Muscle layer of duodenum (tissue), 2 donors: ENCODE results near the gene GCNT2.

Experiments used
- H3K27ac ChIP-seq: one replicate; pipeline ENCODE4 v1.7.0; 2013; ENCODE audit warnings: mild to moderate bottlenecking, low read length
- H3K27me3 ChIP-seq: one replicate; pipeline ENCODE4 v1.7.0; 2013; ENCODE audit warnings: low read depth, mild to moderate bottlenecking, control low read depth, low read length
- H3K36me3 ChIP-seq, 2 donors: one replicate each; pipeline ENCODE4 v1.7.0; 2013; ENCODE audit warnings: low read length in 2 of 2, control low read depth in 1 of 2, mild to moderate bottlenecking in 1 of 2; ENCODE audit not compliant: insufficient read depth in 2 of 2, control insufficient read depth in 1 of 2
- H3K4me1 ChIP-seq, 2 donors: one replicate each; pipeline ENCODE4 v1.7.0; 2013; ENCODE audit warnings: low read length in 2 of 2, mild to moderate bottlenecking in 2 of 2, control low read depth in 1 of 2, moderate library complexity in 1 of 2; ENCODE audit not compliant: insufficient read depth in 2 of 2, control insufficient read depth in 1 of 2
- H3K4me3 ChIP-seq, 2 donors: one replicate each; pipeline ENCODE4 v1.7.0; 2013; ENCODE audit warnings: low read length in 2 of 2, low read depth in 1 of 2, mild to moderate bottlenecking in 1 of 2
- H3K9me3 ChIP-seq, 2 donors: one replicate each; pipeline ENCODE4 v1.7.0; 2013; ENCODE audit warnings: low read length in 2 of 2, control low read depth in 1 of 2, mild to moderate bottlenecking in 1 of 2; ENCODE audit not compliant: control insufficient read depth in 1 of 2
- donor health status: healthy.

Gene GCNT2

DNA sequence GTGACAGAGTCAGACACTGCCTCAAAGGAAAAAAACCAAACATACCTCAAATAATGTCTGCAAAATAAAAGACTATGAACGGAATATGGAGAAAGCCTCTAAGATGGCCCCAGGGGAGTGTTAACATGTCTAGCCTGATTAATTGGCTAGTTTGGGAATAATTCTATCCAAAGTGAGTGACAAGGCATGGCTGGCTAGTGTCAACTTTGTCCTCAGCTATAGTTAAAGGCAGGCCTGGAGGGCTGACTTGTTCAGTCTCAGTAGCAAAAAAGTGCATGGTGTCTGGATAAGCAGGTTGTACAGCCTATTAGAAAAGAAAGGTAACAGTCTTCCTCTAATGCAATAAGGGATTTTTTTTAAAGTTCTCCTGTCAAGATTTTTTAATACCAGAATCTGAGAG lies 32.7 kb downstream of the GCNT2 start:
- Histone ChIP-seq H3K36me3 (no peaks in the 10 kb centered on the region), H3K27me3 (no peaks in the 10 kb centered on the region), H3K9me3 (no peaks in the 10 kb centered on the region), H3K4me3 (no peak overlapping the region), H3K4me1 (peaks cover 3 to 13% of the 10 kb centered on the region in 2 donors), H3K27ac (peak overlapping the region; percentile 50)

DNA sequence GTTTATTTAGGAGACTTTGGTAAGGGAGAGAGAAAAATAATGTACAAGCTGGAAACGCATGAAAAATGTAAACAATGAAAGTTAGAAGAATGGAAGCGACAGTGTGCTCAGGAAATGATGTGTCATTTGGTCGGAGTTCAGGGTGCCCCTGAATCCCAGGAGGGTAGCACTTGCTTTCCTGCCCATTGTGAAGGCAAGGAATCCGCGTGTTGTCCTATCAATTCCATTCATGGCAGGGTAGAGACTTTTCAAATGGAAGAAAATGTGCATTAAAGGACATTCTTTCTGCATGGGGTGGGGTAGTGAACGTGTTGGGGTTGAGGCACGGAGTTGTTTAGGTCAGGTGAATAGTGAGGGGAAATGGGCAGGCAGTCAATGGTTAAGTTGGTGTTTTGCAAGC lies 33.7 kb downstream of the GCNT2 start:
- Histone ChIP-seq H3K4me1 (peaks cover 3 to 22% of the 10 kb centered on the region in 2 donors), H3K27me3 (no peaks in the 10 kb centered on the region), H3K27ac (peak overlapping the region; percentile 50), H3K9me3 (no peaks in the 10 kb centered on the region), H3K36me3 (no peaks in the 10 kb centered on the region), H3K4me3 (peak overlapping the region in 1 of 2 donors; percentile 53)

DNA sequence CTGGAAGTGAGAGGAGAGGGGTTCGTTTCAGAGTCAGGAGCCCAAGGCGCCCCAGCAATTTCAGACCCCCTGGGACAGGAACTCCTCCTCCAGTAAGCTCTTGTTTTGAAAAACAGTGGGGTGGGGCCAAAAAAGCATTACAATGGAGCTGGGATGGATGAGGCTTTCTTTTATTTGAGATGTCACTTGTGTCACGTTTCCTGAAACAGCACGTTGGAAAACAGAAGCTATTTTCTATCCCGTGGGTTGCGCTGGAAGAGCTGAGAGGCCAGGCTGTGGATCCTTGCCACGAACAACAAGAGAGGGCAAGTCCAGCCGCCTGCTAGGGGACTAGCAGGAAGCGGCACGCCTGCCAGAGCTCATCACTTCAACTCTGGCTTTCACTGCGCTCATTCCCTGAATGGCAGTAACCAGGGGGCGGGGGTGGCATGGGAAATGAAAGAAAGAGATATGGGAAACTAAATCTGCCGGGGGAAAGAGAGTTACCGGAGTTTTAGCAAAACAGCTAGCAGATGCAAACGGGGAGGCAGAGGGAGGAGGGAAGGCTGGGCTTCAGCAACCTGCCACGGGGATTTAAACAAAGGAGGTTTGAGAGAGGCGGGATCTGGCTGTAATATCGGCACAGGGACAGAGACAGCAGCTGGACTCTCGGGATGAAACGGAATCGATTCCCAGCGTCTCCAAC lies 34.6 kb downstream of the GCNT2 start:
- Histone ChIP-seq H3K4me3 (peak overlapping the region; percentile 53 to 72), H3K27me3 (no peaks in the 10 kb centered on the region), H3K27ac (peak overlapping the region; percentile 50), H3K9me3 (no peaks in the 10 kb centered on the region), H3K36me3 (no peaks in the 10 kb centered on the region), H3K4me1 (peaks cover 3 to 22% of the 10 kb centered on the region in 2 donors)

DNA sequence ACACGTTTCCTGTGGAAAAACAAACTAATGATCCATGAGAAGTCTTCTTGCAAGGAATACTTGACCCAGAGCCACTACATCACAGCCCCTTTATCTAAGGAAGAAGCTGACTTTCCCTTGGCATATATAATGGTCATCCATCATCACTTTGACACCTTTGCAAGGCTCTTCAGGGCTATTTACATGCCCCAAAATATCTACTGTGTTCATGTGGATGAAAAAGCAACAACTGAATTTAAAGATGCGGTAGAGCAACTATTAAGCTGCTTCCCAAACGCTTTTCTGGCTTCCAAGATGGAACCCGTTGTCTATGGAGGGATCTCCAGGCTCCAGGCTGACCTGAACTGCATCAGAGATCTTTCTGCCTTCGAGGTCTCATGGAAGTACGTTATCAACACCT lies 35.4 kb downstream of the GCNT2 start:
- peak overlapping the region; percentile 53 to 72 for H3K4me3 ChIP-seq
- H3K4me1 ChIP-seq: peaks cover 3 to 28% of the 10 kb centered on the region in 2 donors
- no peaks in the 10 kb centered on the region for H3K9me3 ChIP-seq
- H3K27me3 ChIP-seq: no peaks in the 10 kb centered on the region
- peak overlapping the region; percentile 50 for H3K27ac ChIP-seq
- no peaks in the 10 kb centered on the region for H3K36me3 ChIP-seq

DNA sequence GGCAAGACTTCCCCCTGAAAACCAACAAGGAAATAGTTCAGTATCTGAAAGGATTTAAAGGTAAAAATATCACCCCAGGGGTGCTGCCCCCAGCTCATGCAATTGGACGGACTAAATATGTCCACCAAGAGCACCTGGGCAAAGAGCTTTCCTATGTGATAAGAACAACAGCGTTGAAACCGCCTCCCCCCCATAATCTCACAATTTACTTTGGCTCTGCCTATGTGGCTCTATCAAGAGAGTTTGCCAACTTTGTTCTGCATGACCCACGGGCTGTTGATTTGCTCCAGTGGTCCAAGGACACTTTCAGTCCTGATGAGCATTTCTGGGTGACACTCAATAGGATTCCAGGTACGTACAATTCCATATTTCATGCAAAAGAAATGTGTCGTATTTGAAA lies 35.8 kb downstream of the GCNT2 start:
- Histone ChIP-seq H3K4me1 (peaks cover 3 to 33% of the 10 kb centered on the region in 2 donors), H3K36me3 (no peaks in the 10 kb centered on the region), H3K9me3 (no peaks in the 10 kb centered on the region), H3K27ac (peak overlapping the region; percentile 50), H3K27me3 (no peaks in the 10 kb centered on the region), H3K4me3 (peak overlapping the region; percentile 53 to 72)

DNA sequence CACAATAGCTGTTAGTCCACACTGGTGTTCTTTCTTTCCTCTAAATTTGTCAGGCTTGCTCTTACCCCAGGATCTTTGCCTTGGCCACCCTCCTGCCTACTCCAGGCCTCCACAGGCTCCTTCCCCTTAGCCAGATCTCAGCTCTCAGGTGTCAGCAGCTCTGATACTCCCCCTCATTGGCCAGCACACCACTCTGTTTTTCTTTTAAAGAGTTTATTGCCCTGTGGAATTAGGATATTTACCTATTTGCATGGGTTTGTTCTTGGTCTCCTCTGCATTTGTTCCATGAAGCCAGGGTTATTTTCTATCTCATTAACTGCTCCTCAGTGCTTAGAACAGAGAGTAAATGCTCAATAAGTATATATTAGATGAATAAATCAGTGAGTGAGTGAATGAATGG lies 36.8 kb downstream of the GCNT2 start:
- H3K36me3 ChIP-seq: no peaks in the 10 kb centered on the region
- no peaks in the 10 kb centered on the region for H3K9me3 ChIP-seq
- peak overlapping the region; percentile 41 to 53 for H3K4me3 ChIP-seq
- H3K27ac ChIP-seq: peak overlapping the region; percentile 60
- H3K4me1 ChIP-seq: peaks cover under 1 to 39% of the 10 kb centered on the region in 2 donors
- no peaks in the 10 kb centered on the region for H3K27me3 ChIP-seq

DNA sequence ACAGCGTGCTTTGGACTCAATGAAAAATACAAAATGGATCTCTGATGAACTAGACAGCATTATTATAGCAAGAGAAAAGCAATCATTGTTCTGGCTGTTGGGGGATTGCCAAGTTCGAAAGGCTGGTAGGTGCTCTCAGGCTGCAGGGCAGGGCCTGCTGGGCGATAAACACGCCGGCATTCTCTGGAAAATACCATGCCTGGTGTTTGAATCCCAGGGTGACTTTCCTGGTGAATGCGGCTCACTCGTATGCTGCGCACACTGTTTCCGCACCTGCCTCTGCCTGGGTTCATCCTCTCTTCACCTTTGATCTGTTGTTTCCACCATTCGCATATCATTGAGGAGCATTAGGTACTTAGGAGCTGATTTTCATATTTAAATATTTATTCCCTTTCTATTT lies 37.4 kb downstream of the GCNT2 start:
- Histone ChIP-seq H3K9me3 (no peaks in the 10 kb centered on the region), H3K27me3 (no peaks in the 10 kb centered on the region), H3K27ac (peak overlapping the region; percentile 60), H3K4me3 (peak overlapping the region; percentile 41 to 53), H3K4me1 (peaks cover 0 to 39% of the 10 kb centered on the region in 2 donors), H3K36me3 (no peaks in the 10 kb centered on the region)

DNA sequence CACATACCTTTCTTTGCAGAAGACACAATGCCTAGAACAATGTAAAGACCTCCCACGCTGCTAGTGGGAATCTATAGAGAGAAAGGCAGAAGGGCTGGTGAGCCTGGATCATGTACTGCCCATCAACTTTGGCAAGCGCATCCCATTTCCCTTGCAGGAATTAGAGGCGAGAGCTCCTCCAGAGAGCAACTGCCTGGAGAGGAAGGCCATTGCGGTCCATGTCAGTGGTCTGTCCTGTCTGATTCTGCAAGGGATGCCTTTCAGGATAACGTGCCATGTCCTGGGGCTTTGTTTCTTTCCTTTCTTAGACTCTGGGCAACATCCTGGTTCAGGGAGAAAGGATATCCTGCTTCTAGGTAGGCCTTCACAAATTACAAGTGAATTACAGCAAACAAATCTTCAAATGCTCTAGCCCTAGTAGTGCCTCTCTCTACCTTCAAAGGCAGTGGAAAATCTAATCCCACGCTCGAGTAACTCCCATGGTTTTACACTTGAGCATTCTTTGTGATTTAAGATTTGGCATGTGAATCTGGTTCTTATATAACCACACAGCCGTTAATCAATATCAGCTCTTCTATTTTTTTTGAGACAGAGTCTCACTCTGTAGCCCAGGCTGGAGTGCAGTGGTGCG lies 38.5 kb downstream of the GCNT2 start:
- Histone ChIP-seq H3K9me3 (no peaks in the 10 kb centered on the region), H3K4me3 (peak overlapping the region; percentile 35 to 53), H3K36me3 (no peaks in the 10 kb centered on the region), H3K27me3 (no peaks in the 10 kb centered on the region), H3K4me1 (peaks cover 0 to 39% of the 10 kb centered on the region in 2 donors), H3K27ac (peak overlapping the region; percentile 60)

DNA sequence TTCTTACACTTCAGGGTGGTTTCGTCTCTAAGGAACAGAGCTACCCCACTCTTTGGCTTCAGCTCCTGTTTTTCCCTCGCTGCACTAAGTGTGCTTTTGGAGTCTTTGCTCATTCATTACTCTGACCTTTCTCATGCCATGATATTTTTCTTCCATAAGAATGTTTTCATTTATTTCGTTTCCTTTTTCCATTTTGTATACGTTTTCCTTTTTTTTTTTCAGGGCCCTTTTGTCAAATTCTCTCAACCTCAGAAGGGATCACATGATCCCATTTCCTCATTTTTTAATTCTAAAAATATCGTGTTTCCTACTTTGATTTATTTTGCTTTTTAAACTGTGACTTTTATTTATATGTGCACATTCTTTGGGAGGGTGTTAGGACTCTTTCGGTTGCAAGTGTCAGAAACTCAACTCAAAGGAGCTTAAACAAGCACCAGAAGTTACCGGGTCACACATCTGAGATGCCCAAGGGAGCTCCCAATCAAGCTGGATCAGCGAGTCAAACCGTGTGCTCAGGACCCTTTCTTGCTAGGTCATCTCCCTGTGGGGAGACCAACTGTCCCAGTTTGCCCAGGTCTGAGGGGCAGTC lies 40.6 kb downstream of the GCNT2 start:
- Histone ChIP-seq H3K27me3 (no peaks in the 10 kb centered on the region), H3K9me3 (no peaks in the 10 kb centered on the region), H3K27ac (peak overlapping the region; percentile 33), H3K36me3 (no peaks in the 10 kb centered on the region), H3K4me1 (peaks cover 0 to 36% of the 10 kb centered on the region in 2 donors), H3K4me3 (peak overlapping the region in 1 of 2 donors; percentile 15)

DNA sequence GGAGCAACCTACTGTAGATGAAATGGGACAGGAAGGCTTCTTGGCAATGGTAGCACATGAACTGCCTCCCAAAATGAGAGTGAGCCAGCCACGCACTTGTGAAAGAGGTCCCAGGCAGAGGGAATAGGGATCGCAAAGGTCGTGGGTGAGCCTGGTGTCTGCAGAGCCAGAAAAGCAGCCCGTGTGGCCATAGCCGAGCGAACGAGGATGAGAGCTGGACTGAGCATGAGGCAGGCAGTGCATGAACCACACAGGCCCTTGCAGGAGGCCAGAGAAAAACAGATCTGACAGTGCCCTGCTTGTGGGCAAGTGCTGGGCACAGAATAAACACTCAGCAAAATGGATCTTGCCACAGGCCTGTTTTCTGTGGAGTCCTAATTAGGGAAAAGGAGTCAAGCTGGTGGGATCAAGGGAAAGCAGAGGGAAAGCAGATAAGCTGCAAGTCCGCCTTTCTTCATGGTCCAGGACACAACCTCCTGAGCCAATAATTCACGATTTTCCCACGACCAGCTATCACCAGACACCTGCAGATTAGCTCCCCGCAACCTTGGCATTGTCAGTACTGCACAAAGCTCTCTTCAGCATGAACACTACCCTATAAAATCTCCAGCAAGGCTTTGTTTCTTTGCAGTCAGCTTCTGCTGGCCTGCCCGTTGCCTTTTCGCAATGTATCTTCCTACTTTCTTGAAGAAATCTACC lies 44.0 kb downstream of the GCNT2 start:
- no peaks in the 10 kb centered on the region for H3K9me3 ChIP-seq
- H3K27ac ChIP-seq: peak overlapping the region; percentile 32
- H3K4me1 ChIP-seq: peaks cover 2 to 26% of the 10 kb centered on the region in 2 donors

DNA sequence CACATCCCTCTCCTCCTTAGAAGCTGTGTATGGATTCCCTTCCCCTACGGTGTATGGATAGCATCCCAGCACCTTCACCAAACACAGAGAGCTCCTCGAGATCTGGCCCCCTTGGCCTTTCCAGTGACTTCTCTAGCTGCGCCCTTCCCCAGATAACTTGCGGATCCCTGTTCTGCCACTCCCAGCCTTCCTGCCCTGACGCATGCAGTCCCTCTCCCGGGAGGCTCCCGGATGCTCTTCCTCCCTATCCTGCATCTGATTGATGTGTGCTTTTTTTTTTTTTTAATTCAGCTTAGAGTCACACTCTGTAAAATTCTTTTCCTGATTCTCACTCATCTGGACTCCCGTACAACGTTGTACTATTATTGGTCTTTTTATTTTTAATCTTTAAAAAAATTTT lies 44.8 kb downstream of the GCNT2 start:
- peak overlapping the region; percentile 32 for H3K27ac ChIP-seq
- peaks cover 2 to 26% of the 10 kb centered on the region in 2 donors for H3K4me1 ChIP-seq
- no peaks in the 10 kb centered on the region for H3K9me3 ChIP-seq
- H3K27me3 ChIP-seq: no peaks in the 10 kb centered on the region
- H3K36me3 ChIP-seq: no peaks in the 10 kb centered on the region
- no peak overlapping the region for H3K4me3 ChIP-seq

More for the DNA sequence above, 44.0 kb downstream of the GCNT2 start:
- Histone ChIP-seq H3K27me3 (no peaks in the 10 kb centered on the region), H3K36me3 (no peaks in the 10 kb centered on the region), H3K4me3 (no peak overlapping the region)
